Body of pancreas (tissue), 4 donors: ENCODE measurements around the gene MROH2A.

Experiments used
- POLR2A ChIP-seq, 3 donors: fragments of 450-650 bp; IDR thresholded peaks; one replicate each; pipeline ENCODE4 v1.6.1; 2016; ENCODE audit warnings: antibody characterized with exemption in 3 of 3, mild to moderate bottlenecking in 2 of 3
- TF ChIP-seq, protein P1 (sequence below), 7 experiments: fragments of 450-650 bp in 4 of 7; fragments of 200-600 bp in 3 of 7; sonication (generic) in 3 of 7; IDR thresholded peaks; one replicate each; pipeline ENCODE4 v1.5.1; 2016 to 2019; ENCODE audit warnings: antibody characterized with exemption in 7 of 7

DNA sequence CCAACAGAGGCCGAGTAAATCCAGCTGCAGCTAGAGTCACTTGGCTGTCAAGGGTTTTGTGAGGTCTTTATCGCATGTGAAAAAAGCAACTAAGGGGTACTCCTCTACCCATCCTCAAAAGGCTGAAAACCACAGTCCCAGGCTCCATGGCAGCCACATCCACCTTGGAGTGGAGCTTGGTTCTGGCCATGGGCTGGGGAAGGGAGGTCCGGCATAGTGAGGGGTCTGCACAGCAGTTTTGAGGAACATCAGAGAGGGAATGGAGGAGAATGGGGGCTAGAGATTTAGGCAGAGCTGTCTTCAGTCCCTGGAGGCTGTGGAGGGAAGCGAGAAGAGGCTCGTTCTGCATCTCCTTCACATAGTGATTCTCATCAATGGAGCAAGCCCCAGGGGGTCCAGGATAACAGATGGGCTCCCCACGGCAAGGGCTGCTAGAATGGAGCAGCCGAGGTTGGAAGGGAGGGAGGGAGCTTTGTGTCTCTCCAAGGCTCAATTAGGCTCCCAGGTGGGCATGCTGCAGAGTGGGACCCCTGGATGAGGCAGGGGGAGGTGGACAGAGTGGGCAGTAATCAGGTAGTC lies 21.0 kb downstream of the MROH2A start:
- TF ChIP-seq, protein P1, sequence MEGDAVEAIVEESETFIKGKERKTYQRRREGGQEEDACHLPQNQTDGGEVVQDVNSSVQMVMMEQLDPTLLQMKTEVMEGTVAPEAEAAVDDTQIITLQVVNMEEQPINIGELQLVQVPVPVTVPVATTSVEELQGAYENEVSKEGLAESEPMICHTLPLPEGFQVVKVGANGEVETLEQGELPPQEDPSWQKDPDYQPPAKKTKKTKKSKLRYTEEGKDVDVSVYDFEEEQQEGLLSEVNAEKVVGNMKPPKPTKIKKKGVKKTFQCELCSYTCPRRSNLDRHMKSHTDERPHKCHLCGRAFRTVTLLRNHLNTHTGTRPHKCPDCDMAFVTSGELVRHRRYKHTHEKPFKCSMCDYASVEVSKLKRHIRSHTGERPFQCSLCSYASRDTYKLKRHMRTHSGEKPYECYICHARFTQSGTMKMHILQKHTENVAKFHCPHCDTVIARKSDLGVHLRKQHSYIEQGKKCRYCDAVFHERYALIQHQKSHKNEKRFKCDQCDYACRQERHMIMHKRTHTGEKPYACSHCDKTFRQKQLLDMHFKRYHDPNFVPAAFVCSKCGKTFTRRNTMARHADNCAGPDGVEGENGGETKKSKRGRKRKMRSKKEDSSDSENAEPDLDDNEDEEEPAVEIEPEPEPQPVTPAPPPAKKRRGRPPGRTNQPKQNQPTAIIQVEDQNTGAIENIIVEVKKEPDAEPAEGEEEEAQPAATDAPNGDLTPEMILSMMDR (IDR thresholded peaks at IDR 0.05) = no peak
- TF ChIP-seq POLR2A (IDR thresholded peaks at IDR 0.05) = no peak
